Stimulated activated CD4-positive, alpha-beta T cell treated with anti-CD3 and anti-CD28 coated beads, Interleukin-15, amount 100 ng/mL, for 24 hours (primary cell): Measurements from ENCODE around the gene RALGPS1.

ENCODE experiments used
- DNase-seq: peaks from one replicate; pipeline ENCODE4 v3.0.0-alpha.2; 2020

The RALGPS1 gene

DNA sequence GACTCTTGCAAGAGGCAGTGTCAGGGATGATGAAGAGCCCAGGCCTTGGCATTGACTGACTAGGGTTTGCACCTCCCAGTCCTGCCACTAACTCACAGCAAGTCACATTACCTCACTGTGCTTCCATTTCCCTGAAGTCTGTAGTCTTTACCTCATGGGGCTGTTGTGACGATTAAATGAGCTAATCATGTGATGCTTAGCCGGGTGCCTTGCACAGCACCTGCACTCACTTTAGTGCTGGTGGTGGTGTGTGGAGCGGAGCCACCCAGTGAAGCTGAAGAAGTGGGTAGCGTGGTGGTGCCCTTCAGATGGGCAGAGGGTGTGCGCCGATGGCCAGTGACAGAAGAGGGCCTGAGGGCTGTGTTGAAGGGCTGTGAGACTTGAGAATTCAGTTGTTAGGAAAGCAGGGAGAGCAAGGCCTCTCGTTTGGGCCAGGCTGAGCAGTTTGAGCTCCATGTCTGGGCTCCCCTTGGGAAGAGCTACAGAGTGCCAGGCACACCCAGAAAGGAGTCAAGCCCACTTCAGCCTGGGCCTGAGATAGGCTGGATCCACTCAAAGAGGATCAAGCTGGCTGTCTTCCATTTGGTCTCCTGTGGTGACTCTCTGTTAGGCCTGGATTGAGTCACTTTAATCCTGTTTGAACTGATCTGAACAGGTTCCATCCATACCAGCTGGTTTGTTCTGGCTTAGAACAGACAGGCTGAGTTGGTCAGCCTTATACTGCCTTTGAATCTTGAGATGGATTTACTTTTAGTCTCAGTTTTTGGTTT, 42.5 kb downstream of the RALGPS1 start:
- no peak for DNase-seq

GRCh38 chr9:126957687-126958053, 43.1 kb downstream of the RALGPS1 start:
- DNase-seq, result no peak

DNA sequence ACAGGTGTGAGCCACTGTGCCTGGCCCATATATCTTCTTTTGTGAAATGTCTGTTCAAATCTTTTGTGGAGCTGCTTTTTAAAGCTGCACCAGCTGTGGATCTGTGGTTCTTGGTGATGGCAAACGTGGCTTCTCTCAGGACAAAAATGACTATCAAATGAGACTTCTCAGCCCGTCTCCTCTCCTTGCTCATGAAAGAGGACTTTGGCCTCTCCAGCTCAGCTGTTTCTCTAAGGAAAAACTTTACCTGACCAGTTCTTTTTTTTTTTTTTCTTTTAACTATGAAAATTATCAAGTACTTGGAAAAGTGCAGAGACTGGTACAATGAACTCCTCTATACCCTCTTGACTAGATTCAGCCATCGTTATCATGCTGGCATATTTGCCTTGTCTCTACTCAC, 44.8 kb downstream of the RALGPS1 start:
- DNase-seq, result no peak

DNA sequence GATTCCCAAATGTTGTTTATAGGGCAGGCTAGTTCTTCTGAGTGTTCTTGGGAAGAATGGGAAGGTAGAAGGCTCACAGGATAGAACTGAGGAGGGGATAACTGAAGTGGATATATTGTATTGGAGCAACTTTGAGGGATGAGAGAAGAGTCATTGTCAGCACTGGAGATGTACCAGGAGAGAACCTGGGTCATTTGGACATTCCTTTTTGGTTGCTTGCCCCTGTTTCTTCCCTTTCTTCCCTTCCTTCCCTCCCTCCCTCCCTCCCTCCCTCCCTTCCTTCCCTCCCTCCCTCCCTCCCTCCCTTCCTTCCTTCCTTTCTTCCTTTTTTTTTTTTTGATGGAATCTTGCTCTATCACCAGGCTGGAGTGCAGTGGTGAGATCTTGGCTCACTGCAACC, 45.3 kb downstream of the RALGPS1 start:
- no peak for DNase-seq

DNA sequence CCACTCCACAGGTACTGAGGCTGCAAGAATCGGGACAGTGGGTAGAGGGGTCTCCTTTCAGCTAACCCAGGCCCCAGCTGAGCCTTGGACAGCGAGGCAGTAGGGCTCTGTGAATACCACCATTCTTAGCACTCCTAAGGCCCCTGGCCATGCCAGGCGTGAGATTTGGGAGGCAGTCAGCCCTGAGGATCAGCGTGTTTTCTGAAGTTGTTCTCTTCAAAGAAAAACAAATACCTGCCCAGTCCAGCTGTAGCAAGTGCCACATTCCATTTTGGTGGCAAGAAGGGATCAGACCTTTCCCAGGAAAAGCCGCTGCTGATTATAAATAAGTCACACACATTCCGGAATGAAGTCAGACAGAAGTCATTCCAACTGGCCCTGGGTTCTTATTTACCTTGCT, 47.8 kb downstream of the RALGPS1 start:
- DNase-seq, result no peak

- no peak for DNase-seq
These were observed 50.5 kb downstream of the RALGPS1 start for GRCh38 chr9:126965077-126965476.

- peak; percentile 53 for DNase-seq
These were observed 51.2 kb downstream of the RALGPS1 start for GRCh38 chr9:126965541-126966428.

GRCh38 chr9:126971261-126971660, 56.7 kb downstream of the RALGPS1 start:
- no peak for DNase-seq

DNA sequence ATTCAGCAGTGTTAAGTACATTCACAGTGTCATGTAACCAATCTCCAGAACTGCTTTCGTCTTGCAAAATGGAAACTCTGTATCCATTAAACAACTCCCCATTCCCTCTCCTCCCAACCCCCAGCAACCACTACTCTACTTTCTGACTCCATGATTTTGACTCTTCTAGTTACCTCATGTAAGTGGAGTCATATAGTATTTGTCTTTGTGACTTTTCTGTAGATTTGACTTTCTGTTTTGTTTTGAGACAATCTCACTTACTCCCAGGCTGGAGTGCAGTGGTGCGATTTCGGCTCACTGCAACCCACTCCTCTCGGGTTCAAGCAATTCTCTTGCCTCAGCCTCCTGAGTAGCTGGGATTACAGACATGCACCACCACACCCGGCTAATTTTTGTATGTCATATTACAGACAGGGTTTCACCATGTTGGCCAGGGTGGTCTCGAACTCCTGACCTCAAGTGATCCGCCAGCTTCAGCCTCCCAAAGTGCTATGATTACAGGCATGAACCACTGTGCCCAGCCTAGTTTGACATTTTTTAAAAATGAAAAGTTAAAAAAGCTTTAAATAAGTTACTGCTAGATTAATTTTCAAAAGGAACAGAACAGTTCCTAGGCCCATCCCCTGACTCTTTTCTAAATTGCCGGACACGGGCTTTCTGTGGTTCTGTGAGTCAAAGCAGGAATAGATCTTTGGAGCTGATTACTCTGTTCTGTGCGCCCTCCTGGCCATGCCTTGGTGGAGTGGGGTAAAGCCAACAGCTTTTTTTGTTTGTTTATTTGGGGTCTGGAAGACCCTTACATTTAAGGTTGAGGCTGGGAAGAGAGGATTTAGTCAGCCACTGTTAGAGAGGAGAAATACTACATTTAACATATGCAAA, 59.3 kb downstream of the RALGPS1 start:
- no peak for DNase-seq

DNA sequence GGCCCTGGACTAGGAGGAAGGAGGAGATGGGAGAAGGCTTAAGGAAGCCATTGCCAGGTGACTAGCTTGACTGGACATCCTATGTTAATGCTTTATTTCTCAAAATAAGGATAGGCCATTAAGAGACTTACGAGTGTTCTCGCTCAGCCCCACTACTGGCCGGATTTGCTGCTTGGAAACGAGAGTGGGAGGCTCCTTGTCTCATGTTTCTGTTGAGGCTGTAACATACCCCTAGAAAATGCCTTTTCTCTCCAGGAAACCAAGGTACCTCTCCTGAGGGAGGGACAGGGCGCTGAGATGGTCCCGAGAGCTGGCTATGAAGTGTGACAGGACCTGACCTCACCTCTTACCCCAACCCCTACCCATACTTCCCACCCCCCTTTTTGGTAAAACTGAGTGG, 60.0 kb downstream of the RALGPS1 start:
- DNase-seq, result no peak

GRCh38 chr9:126975327-126976220, 61.0 kb downstream of the RALGPS1 start:
- no peak for DNase-seq

- DNase-seq, result no peak
These were observed 64.9 kb downstream of the RALGPS1 start for GRCh38 chr9:126979461-126979860.

GRCh38 chr9:126980231-126980630, 65.6 kb downstream of the RALGPS1 start:
- DNase-seq, result no peak

DNA sequence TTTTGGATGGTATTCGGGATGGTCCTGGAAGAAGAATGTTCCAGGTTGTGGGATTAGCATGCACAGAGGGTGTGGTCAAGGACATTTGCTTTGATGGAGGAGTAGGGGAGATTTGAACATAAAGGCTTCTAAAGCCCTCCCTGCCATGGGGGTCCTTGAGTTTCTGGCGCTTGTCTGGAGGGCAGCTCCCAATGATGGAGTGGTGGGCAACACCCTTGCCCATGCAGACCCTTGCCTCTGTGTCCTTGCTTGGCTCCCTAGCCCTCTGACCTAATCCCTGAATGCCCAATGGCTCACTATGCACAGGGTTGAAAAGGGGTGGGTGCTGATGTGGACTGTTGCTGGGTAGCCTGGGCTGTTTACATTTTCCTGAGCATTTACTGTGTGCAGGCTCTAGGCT, 66.6 kb downstream of the RALGPS1 start:
- no peak for DNase-seq

- no peak for DNase-seq
These were observed 67.8 kb downstream of the RALGPS1 start for GRCh38 chr9:126982215-126983002.

DNA sequence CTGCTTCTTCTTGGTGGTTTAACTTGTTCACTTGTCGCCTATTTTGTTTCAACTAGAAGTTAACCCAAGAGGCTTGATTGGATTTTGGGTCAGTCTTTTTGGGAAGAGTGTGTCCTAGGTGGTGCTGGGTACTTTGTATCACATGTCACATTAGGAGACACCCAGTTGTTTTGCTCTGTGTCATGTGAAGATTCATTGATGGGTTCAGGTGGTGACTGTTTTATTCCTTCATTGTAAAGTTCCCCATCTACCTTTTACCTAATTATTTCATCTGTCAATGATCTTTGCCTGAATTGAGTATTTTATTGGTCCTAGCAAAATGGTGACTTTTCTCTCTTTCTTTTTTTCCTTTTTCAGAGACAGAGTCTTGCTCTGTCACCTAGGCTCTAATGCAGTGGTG, 69.2 kb downstream of the RALGPS1 start:
- no peak for DNase-seq

GRCh38 chr9:126984969-126985368, 70.4 kb downstream of the RALGPS1 start:
- no peak for DNase-seq

GRCh38 chr9:126985870-126986498, 71.4 kb downstream of the RALGPS1 start:
- DNase-seq, result peak; percentile 87

- DNase-seq, result peak; percentile 25
These were observed 71.9 kb downstream of the RALGPS1 start for GRCh38 chr9:126986506-126986951.

- no peak for DNase-seq
These were observed 74.3 kb downstream of the RALGPS1 start for GRCh38 chr9:126988857-126989256.
